Embryonic facial prominence (tissue), 1 donor: ENCODE measurements around the gene NDFIP2.

Experiments used
- DNase-seq: peaks from one replicate; pipeline ENCODE4 v3.0.0-alpha.2; 2016; ENCODE audit errors: extremely low spot score

Gene NDFIP2

GRCh38 chr13:79458436-79458835, 22.5 kb upstream of the NDFIP2 start:
- no peak for DNase-seq

DNA sequence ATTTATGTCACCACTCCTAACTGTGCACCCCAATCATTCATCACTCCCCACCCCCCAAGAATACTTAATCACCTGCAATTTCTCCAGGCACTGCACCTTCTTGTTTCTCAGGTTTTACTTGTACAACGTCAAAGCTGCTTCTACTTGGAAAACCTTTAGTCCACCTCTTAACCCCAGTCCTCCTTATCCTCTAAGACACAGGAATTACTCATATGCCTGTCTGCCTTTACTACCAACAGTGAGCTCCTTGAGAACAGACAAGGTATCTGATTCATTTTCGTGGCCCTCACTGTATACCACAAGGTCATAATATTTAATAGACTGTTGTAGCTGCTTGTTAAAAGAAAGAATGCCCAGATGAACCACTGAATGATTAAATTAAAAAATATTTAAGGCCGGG, 21.0 kb upstream of the NDFIP2 start:
- no peak for DNase-seq

DNA sequence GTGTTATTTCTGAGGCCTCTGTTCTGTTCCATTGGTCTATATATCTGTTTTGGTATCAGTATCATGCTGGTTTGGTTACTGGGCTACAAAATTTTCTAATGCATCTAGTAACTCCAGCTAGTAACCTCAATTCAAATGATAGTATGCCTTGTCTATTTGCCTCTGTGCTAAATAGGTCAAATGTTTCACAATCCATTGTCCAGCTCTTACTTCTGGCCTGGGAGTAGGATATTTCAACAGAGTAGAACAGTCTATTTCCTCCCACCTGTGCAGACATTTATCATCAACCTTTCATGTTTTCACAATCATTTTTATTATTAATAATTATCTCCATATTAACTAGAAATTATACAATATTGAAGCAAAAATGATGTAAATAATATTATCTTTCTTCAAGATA, 18.1 kb upstream of the NDFIP2 start:
- DNase-seq = no peak

DNA sequence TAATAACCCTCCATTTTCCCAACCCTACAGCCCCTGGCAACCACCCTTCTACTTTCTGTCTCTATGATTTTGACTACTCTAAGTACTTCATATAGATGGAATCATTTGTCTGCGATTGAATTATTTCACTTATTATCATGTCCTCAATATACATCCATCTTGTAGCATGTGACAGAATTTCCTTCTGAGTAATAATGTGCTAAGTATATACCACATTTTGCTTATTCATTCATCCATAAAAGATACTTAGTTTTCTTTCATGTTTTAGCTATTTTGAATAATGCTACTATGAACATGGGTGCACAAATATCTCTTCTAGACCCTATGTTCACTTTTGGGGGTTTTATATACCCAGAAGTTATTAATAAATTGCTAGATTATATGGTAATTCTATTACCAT, 17.4 kb upstream of the NDFIP2 start:
- DNase-seq = no peak

GRCh38 chr13:79466872-79467271, 14.1 kb upstream of the NDFIP2 start:
- DNase-seq = no peak

- no peak for DNase-seq
These were observed 12.6 kb upstream of the NDFIP2 start for GRCh38 chr13:79468402-79468801.

DNA sequence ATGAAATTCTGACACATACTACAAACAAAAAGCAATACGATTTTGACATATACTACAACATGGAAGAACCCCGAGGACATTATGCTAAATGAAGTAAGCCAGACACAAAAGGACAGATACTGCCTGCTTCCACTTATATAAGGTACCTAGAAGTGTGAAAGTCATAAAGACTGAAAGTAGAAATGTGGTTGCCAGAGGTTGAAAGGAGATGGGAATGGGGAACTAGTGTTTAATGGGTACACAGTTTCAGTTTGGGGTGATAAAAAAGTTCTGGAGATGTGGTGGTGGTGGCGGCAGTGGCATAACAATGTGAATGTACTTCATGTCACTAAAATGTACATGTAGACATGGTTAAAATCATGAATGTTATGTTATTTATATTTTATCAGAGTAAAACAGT, 12.1 kb upstream of the NDFIP2 start:
- DNase-seq = no peak

DNA sequence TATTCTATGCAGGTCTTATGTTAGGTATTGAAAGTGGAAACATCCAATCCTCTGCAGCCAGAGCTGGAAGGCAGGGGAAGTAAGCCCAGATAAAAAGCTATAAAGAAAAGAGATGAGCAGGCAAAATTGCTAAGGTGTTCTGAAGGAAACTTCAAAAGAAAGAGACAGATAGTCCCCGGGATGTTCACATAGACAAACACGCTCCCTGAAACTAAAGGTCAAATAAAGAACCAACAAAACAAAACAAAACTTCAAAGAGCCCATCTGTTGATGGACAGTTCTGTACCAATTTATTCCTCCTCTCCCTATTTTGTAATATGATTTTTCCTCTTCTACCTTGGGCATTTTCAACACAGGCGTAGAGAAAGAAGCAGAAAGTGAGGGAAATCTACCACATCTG, 11.3 kb upstream of the NDFIP2 start:
- DNase-seq = no peak

DNA sequence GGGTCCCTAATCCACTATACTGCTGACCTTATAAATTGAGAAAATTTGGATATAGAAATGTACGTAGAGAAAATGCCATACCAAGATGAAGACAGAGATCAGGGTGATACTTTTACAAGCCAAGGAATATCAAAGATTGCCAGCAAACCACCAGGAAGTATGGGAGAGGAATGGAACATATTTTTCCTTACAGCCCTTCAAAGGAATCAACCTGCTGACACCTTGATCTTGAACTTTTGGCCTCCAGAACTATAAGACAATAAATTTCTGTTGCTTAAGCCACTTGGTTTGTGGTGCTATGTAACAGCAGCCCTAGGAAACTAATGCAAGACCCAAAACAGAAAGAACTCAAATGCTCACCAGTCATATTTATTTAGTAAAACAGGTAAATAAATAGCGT, 10.3 kb upstream of the NDFIP2 start:
- no peak for DNase-seq

- no peak for DNase-seq
These were observed 5.4 kb upstream of the NDFIP2 start for GRCh38 chr13:79475569-79475968.

DNA sequence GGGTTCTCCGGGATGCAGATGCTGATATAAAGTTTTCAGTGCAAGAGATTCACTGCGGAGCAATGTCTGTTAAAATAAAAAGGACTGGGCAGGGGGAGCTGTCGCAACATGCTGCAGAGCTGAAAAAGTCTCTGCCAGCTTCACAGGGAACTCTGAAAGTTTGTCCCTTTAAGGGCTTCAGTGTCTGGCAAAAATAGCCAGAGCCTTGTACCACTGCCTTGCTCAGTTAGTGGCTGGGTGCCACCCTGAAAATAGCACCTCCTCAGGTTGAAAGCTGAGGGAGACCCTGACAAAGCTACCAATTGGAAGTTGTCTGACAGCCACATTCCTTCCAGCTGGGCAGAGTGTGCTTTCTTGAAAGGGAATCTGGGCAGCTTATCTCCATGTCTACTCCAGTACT, 3.0 kb upstream of the NDFIP2 start:
- DNase-seq = no peak

GRCh38 chr13:79479882-79480281, 1.1 kb upstream of the NDFIP2 start:
- DNase-seq = no peak

- DNase-seq = no peak
These were observed 714 bp downstream of the NDFIP2 start for GRCh38 chr13:79481685-79482052.

- DNase-seq = no peak
These were observed 1.5 kb downstream of the NDFIP2 start for GRCh38 chr13:79482281-79482970.

DNA sequence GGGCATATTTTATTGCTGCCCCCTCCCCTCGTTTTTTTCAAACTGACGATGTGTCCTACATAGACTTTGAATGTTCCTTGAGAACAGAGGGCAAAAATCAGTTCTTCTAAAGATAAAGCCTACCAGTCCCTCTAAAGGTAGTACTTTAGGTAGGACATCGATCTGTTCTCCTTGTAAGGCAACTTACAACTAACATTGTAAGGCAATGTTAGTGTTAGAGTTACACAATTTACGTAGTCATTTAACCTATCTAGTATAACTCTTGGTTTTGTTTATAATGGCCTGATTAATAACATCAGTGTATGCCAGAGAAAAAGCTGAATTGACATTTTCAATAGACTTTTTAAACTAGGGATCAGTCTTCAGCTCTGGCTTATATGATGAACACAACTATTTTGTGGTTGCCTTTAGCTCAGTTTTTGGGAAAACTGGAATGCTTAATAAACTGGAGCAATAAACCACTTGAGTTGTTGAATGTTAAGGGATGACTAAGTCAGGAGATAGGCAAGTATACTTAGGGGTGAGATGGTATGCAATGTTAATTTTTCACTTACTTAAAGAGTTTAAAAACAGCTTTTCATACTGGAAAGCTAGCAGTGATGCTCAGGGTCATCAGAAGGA, 2.2 kb downstream of the NDFIP2 start:
- no peak for DNase-seq

DNA sequence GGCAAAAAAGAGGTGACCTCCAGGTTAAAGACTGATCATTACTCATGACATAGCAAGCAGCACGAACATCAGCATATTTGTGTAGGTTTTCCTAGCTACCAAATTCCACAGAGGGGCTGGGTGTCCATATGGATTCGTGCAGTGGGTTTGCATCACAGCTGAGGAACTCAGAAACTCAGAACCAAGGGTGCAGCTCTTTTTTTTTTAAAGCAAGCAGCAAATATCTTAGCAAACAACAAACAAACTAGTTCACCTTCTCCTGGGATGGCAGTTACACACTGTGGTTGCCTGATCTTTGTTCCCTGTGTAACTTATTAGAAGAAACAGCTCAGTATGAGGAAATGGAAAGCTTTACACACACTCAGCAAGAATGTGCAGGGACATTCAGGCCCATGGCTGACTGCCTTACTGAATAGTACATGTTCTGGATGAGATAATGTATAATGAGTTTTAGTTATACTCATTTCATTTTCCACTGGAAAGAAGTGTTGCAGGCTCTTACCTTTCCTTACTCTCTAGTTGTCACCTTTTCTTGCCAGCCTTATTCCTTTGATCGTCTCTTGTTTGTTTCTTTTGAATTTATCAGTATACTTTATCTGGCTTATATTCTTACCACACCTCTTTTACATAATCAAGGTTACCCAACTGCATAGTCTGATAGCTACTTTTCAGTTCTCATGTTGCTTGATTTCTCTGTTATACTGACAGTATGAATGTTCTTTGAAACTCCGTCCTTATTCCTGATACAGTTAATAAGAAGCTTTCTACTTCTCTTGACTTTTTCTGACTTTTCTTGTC, 4.3 kb downstream of the NDFIP2 start:
- DNase-seq = no peak

DNA sequence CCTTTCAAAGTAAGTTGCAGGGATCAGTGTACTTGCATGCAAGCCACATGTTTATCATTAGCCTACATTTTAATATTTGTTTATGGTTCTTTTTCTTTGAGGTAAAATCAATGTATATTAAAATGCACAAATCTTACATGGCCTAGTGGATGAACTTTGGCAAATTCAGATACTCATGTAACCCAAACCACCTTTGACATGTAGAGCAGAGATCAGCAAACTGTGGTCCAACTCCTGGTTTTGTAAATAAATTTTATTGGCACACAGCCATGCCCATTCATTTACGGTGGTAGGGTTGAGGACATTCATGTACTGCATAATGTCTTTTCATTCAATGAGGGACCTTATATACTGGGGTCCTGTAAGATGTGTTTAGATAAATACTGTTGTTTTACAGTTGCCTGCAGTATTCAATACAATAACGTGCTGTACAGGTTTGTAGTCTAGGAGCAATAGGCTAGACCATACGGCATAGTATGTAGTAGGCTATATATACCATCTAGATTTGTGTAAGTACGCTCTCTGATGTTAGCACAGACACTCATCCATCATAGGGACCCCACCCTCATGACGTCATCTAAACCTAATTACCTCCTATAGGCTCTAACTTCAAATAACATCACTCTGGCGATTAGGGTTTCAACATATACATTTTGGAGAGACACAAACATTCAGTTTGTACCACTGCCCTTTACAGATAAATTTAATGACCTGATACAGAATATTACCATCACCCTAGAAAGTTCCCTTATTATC, 5.7 kb downstream of the NDFIP2 start:
- no peak for DNase-seq

DNA sequence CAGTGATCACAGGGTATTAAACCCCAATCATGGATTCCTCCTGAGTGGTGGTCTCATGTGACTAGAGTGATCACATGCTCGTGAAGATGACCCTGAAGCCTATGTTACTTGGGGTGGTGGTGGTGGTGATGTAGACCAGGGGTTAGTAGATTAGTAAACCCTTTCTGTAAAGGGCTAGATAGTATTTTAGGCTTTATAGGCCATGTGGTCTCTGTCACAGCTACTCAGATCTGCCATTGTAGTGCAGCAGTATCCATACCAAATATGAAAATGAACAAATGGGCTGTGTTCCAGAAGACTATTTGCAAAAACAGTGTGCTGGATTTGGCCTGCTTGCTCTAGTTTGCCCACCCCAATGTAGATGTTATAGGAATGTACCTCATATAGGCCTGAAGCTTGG, 9.4 kb downstream of the NDFIP2 start:
- DNase-seq = no peak

GRCh38 chr13:79490824-79491223, 9.9 kb downstream of the NDFIP2 start:
- no peak for DNase-seq

GRCh38 chr13:79491715-79492114, 10.8 kb downstream of the NDFIP2 start:
- DNase-seq = peak; percentile 28

DNA sequence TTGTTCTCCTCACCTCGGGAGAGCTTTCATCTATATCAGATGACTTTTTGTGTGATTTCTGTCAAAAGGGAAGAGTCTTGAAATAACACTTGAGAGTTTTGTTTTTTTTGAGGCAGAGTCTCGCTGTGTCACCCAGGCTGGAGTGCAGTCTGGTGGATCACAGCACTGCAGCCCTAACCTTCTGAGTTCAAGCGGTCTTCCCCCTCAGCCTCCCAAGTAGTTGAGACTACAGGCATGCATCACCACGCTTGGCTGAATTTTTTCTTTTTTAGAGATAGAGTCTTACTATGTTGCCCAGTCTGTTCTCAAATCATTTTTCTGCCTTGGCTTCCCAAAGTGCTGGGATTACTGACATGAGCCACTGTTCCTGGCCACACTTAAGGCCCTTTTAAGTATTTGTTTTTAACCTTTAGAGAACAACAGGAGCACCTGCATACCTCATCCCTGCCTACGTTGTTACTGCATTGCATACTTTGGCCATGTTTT, 11.4 kb downstream of the NDFIP2 start:
- no peak for DNase-seq

DNA sequence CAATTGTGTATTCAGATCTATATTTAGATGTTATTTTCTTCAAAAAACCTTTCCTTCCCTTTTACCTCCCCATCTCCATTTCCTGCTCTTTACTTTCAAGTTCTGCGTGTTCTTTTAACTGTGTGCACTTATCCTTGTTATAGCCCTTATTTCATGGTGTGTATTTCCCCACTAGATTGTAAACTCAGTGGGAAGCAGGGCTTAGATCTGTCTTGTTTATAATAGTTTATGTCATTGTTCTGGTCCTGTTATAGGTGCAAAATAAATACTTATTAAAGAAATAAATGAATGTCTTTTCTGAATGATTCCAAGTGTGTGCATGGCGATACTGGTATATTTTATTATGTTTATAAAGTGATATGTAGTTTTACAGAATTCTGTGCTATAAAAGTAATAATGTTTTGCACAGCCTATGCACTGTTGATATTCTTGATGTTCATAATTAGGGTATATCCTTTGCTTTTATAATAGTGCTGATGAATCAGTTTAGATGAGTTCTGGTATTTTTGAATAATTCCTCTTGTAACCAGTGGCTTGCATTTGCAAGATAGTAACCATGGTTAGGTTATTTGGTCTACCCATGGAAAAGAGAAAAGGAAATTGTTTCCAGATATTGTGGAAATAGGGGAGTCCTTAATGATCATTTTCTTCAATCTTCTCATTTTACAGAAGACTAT, 12.1 kb downstream of the NDFIP2 start:
- no peak for DNase-seq
